Breast epithelium (tissue), 3 donors: ENCODE results near the gene TOP2B.

Experiments
- CTCF ChIP-seq, 3 donors: fragments of 450-650 bp; IDR thresholded peaks; one replicate each; pipeline ENCODE4 v1.5.1; 2016 to 2017; ENCODE audit warnings: antibody characterized with exemption in 3 of 3, mild to moderate bottlenecking in 3 of 3, moderate library complexity in 3 of 3
- POLR2A ChIP-seq: fragments of 450-650 bp; IDR thresholded peaks from one replicate; pipeline ENCODE4 v1.6.1; 2016; ENCODE audit warnings: antibody characterized with exemption, mild to moderate bottlenecking, moderate library complexity

- TF ChIP-seq CTCF (IDR thresholded peaks at IDR 0.05) (no peak), POLR2A (no peak)
Observed at GRCh38 chr3:25708036-25708435, 43.3 kb upstream of the TOP2B start.
